Activated naive CD4-positive, alpha-beta T cell treated with anti-CD3 and anti-CD28 coated beads, Interleukin-2, amount 50 U/mL, for 24 hours (primary cell): Measurements from ENCODE around the gene HDAC4.

Source experiments
- H3K27ac Mint-ChIP-seq: one replicate; pipeline ENCODE4 v1.8.0; 2021; ENCODE audit warnings: mild to moderate bottlenecking, mixed read lengths
- H3K27me3 Mint-ChIP-seq: one replicate; pipeline ENCODE4 v1.8.0; 2021; ENCODE audit warnings: mixed read lengths
- H3K36me3 Mint-ChIP-seq: one replicate; pipeline ENCODE4 v1.8.0; 2021; ENCODE audit warnings: mixed read lengths
- H3K4me1 Mint-ChIP-seq: one replicate; pipeline ENCODE4 v1.8.0; 2021; ENCODE audit warnings: mixed read lengths
- H3K4me3 Mint-ChIP-seq: one replicate; pipeline ENCODE4 v1.8.0; 2021; ENCODE audit warnings: mild to moderate bottlenecking, mixed read lengths
- H3K9me3 Mint-ChIP-seq: one replicate; pipeline ENCODE4 v1.8.0; 2021; ENCODE audit warnings: mixed read lengths

Gene HDAC4

DNA sequence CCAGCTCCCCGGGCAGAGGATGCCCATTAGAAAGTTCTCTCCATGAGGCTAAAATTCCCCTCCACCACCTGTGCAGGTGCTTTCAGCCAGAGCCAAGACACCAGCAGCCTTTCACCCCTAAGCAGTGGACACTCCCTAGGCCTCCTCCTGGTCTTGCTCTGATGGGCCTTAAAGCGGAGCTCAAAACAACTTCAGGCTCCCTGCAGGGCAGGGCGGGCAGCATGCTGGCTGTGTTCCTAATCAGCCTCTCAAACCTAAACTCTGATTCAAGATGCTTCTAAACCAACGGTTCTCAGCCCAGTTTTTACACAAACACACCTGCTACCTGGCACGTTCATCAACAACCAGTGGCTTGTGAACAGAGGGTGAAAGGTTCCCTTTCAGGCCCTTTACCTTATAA, 298.6 kb downstream of the HDAC4 start:
- H3K9me3 Mint-ChIP-seq, result no peaks in the 10 kb centered on the region
- no peaks in the 10 kb centered on the region for H3K27me3 Mint-ChIP-seq
- H3K4me3 Mint-ChIP-seq, result no peak overlapping the region
- H3K36me3 Mint-ChIP-seq, result peaks cover 4% of the 10 kb centered on the region
- no peak overlapping the region for H3K27ac Mint-ChIP-seq
- H3K4me1 Mint-ChIP-seq, result no peaks in the 10 kb centered on the region

DNA sequence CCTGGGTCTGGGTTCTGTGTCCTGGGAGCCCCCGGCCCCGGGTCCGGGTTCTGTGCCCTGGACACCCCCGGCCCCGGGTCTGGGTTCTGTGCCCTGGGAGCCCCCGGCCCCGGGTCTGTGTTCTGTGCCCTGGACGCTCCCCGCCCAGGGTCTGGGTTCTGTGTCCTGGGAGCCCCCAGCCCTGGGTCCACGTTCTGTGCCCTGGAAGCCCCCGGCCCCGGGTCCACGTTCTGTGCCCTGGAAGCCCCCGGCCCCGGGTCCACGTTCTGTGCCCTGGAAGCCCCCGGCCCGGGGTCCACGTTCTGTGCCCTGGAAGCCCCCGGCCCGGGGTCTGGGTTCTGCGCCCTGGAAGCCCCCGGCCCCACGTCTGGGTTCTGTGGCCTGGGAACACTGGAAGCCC, 299.0 kb downstream of the HDAC4 start:
- Mint-ChIP-seq H3K4me3 (no peak overlapping the region), H3K36me3 (peaks cover 4% of the 10 kb centered on the region), H3K4me1 (no peaks in the 10 kb centered on the region)

DNA sequence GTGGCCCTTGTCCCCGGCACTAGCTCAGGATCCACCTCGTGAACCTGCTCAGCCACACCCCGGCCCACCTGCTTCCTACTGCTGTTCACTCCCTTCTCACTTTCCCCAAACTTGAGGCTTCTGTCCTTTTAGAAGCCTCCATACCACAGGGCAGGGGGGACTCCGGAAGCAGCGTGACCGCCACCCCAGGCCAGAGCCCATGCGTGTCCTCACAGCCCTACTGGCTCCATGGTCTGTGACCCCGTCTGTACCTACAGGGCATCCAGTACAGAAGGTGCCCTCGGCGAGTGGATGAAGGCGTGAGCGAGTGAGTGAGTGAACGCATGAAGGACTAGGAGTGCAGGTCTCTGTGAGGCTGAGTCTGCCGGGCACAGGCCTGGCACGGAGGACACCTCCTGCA, 299.7 kb downstream of the HDAC4 start:
- no peak overlapping the region for H3K27ac Mint-ChIP-seq
- H3K9me3 Mint-ChIP-seq, result no peaks in the 10 kb centered on the region
- peaks cover 4% of the 10 kb centered on the region for H3K36me3 Mint-ChIP-seq
- no peaks in the 10 kb centered on the region for H3K4me1 Mint-ChIP-seq
- no peak overlapping the region for H3K4me3 Mint-ChIP-seq
- H3K27me3 Mint-ChIP-seq, result no peaks in the 10 kb centered on the region

More for the DNA sequence above, 299.0 kb downstream of the HDAC4 start:
- H3K27ac Mint-ChIP-seq, result no peak overlapping the region
- no peaks in the 10 kb centered on the region for H3K9me3 Mint-ChIP-seq
- no peaks in the 10 kb centered on the region for H3K27me3 Mint-ChIP-seq

DNA sequence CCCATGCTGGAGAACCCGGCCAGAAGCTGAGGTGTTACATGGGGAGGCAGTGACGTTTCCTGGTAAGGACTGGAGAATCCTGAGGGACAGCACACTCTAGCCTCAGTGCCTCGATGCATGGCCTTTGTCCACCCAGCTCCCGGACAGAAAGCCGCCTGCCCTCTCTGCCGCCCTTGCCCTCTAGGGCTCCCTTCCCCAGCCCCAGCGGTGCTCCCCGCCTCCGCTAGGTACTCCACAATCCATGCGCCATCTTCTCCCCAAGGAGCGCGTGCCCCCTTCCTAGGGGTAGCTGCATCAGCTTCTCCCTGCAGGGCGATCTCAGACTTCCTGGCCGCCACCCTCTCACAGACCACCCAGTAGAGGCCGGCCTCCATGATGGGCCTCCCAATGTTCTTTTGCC, 301.3 kb downstream of the HDAC4 start:
- Mint-ChIP-seq H3K36me3 (peaks cover 2% of the 10 kb centered on the region), H3K27ac (no peak overlapping the region), H3K4me1 (no peaks in the 10 kb centered on the region), H3K4me3 (no peak overlapping the region), H3K27me3 (no peaks in the 10 kb centered on the region), H3K9me3 (no peaks in the 10 kb centered on the region)

DNA sequence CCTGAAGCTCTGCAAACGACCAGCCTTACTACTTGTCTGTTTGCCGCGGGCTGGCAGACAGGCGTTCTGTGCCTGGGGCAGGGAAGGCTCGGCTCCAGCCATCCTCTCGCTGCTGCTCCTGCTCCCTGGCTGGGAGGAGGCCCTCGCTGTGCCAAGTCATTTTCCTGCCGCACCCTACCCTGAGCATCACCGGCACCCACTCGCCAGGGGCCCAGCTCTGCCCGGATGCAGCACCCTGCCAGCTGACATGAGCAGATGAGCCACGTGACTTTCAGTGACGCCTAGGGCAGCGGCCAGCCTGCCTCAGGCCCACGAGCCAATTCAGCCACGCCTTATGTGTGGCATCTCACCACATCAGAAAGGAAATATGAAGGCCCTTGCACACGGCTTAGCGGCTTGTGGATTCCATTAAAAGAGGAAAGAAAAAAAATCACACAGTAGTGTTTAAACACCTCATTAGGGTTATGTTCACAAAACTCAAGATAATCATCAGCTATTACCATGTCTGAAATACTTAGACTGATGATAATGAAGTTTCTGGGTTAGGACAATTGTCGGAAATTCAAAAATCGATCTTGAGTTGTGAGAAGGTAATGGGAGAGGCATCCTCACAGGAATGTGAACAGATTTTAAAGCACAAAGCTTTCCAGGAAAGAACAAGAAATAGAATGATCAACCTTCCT, 302.4 kb downstream of the HDAC4 start:
- H3K27ac Mint-ChIP-seq, result no peak overlapping the region
- H3K4me3 Mint-ChIP-seq, result no peak overlapping the region
- H3K36me3 Mint-ChIP-seq, result no peaks in the 10 kb centered on the region
- no peaks in the 10 kb centered on the region for H3K4me1 Mint-ChIP-seq
- H3K9me3 Mint-ChIP-seq, result no peaks in the 10 kb centered on the region
- no peaks in the 10 kb centered on the region for H3K27me3 Mint-ChIP-seq

DNA sequence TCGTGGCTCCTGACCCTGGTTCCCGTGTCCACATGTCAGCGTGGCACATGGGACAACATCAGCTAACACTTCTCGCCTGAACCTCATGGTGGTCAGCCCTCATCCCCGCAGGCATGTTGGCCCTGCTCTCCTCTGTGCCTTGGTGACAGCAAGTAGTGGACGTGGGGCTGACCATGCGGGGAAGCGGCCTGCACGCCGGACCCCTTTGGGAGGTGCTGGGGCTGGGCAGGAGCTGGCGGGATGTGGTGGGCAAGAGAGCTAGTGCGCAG, 303.5 kb downstream of the HDAC4 start:
- Mint-ChIP-seq H3K27me3 (no peaks in the 10 kb centered on the region), H3K36me3 (no peaks in the 10 kb centered on the region), H3K9me3 (no peaks in the 10 kb centered on the region), H3K4me1 (no peaks in the 10 kb centered on the region), H3K4me3 (no peak overlapping the region), H3K27ac (no peak overlapping the region)

DNA sequence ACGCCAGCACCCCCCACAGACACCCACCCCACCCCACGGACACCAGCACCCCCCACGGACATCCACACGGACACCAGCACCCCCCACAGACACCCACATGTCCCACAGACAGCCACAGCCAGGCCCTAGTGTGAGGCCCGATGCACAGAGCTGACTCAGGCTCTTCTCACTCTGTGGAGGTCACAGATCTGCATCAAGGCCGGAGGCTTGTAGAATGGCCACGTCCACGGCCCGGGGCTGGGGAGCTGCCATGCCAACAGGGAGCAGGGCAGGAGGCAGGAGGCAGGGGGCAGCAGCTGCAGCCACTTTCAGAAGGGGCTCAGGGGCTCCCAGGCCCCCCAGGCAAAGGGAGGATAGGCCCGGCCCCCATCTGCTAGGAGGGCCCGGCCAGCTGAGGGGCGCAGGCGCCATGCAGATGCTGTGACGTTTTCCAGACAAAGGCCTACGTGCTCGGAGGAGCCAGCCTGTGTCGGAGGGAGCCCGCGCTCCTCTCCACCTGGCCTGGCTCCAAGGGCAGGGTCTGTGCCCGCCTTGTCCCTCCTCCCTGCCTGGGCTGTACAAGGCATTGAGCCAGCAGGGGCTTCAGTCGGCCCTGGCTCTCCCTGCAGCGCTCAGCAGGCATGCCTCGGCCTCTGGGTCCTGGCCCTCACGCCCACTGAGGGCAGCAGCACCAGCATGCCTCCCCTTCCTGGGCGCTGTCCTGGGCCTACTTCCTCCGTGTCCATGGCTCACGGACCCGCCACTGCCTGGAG, 304.0 kb downstream of the HDAC4 start:
- H3K4me3 Mint-ChIP-seq, result no peak overlapping the region
- no peak overlapping the region for H3K27ac Mint-ChIP-seq

DNA sequence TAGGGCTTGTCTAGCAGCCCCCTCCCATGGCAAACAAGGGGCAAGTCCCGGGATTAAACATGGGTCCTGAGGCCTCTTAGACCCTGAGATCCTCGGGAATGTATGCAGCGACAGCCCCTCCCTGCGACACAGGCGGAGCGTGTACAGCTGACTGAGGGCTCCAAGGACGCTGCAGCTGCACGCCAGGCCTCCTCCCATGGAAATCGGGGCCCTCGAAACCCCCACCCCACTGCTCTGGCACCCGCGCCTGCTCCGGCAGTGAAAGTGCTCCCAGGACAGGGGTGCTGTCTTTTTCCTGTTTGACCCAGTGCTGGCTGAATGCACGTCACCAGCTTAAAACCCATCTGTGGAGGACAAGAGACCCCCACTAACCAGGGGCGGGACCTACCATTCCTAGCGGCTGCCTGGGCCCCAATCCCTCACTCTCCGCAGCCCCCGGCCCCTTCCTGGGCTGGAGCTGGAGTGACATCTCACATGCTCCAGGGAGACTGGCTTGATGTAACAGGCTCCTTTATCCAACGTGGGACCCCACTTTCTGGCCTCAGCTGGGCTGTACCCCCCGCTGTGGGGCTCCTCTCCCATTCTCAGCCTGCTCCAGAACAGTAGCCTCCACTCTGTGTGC, 305.2 kb downstream of the HDAC4 start:
- Mint-ChIP-seq H3K27me3 (no peaks in the 10 kb centered on the region), H3K4me3 (no peak overlapping the region), H3K9me3 (no peaks in the 10 kb centered on the region), H3K27ac (no peak overlapping the region), H3K4me1 (no peaks in the 10 kb centered on the region), H3K36me3 (peaks cover 2% of the 10 kb centered on the region)

More for the DNA sequence above, 304.0 kb downstream of the HDAC4 start:
- Mint-ChIP-seq H3K27me3 (no peaks in the 10 kb centered on the region), H3K36me3 (no peaks in the 10 kb centered on the region), H3K4me1 (no peaks in the 10 kb centered on the region), H3K9me3 (no peaks in the 10 kb centered on the region)

DNA sequence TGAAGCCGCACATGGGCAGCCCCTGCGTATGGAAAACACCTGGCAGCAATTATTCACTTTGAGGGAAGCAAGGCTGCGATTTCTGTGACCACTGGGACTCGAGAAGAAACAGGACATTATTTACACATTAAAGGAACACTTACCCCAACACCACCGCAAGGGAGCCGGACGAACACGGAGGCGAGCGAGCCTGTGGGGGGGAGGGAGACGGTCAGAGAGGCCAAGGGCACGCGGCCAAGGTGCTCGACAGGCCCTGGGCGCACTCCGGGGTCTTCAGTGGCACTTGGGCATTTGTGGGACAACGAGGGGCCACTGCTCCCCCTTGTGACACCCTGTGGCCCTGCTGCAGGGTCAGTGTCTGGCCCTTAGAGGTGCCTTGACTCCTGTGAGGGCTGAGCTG, 306.0 kb downstream of the HDAC4 start:
- Mint-ChIP-seq H3K27ac (no peak overlapping the region), H3K4me1 (no peaks in the 10 kb centered on the region), H3K4me3 (no peak overlapping the region), H3K36me3 (peaks cover 2% of the 10 kb centered on the region), H3K27me3 (no peaks in the 10 kb centered on the region), H3K9me3 (no peaks in the 10 kb centered on the region)

DNA sequence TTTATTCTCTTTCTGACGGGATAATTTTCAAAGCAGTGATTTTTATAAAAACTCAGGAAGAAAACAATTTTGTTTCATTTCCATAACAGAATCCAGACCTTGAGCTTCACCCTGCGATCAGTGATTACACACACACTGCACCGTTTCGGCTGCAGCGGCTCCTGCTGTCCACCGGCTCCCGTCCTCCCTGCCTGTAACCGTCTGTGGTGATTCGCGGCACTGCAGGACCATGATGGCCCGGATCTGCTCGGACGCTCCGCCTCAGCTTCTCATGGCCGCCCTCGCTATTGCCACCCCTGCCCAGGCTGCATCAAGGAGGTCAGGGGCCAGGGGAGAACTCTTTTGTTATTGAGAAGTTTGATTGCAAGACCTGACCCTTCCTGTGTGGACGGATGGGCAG, 306.9 kb downstream of the HDAC4 start:
- no peak overlapping the region for H3K27ac Mint-ChIP-seq
- no peaks in the 10 kb centered on the region for H3K9me3 Mint-ChIP-seq
- no peak overlapping the region for H3K4me3 Mint-ChIP-seq
- no peaks in the 10 kb centered on the region for H3K4me1 Mint-ChIP-seq
- H3K36me3 Mint-ChIP-seq, result peaks cover 2% of the 10 kb centered on the region
- no peaks in the 10 kb centered on the region for H3K27me3 Mint-ChIP-seq

DNA sequence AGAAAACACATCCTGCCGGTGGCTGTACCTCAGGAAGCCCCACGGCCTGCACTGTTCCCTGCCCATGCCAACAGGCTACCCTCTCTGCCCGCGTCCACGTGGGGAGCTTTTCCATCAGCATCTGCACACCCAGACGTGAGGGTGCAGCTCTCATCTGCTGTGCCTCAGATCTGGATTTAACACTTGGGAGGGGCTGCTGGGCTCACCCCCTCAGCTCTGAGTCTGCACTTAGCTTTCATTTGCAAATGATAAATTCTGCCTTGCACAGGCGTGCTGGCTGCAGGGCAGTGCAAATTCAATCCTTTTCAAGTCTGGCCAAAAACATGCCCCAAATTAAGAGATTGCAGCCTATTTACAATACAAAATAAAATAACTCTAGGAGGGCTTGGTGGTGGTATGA, 307.3 kb downstream of the HDAC4 start:
- no peak overlapping the region for H3K4me3 Mint-ChIP-seq
- H3K4me1 Mint-ChIP-seq, result no peaks in the 10 kb centered on the region
- H3K9me3 Mint-ChIP-seq, result no peaks in the 10 kb centered on the region
- no peaks in the 10 kb centered on the region for H3K27me3 Mint-ChIP-seq
- H3K27ac Mint-ChIP-seq, result no peak overlapping the region
- peaks cover 2% of the 10 kb centered on the region for H3K36me3 Mint-ChIP-seq

DNA sequence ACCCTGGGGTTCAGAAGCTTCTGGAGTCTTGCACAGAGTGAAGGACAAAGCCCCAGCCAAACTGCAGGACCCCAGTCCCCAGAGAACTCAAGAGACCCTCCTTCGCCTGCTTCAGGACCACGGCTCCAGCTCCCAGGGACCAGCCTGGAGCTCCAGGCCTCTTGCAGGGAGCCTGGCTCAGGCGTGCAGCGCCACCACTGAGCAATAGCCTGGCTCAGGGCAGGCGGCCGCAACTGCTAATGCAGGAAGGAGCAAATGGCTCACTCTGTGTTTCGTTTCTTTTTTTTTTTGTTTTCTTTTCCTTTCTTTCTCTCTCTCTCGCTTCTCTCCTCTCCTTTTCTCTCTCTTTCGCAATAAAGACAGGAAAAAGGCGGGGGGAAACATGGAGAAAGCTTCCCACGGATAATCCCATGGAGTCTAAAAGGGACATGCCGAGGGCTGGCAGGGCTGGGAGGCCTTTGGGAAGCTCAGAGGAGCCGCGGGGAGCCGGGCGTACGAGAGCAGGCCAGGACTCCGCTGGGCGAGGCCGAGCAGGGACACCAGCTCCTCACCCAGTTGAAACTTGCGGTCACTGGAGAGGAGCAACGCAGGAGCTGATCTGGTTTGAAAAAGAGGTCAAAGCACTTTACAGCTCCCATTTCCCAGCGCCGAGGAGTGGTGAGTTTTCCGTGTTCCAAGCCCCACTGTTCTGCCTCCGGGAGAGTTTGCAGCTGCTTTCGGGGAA, 308.1 kb downstream of the HDAC4 start:
- H3K27me3 Mint-ChIP-seq, result no peaks in the 10 kb centered on the region
- no peaks in the 10 kb centered on the region for H3K4me1 Mint-ChIP-seq
- H3K36me3 Mint-ChIP-seq, result peaks cover 2% of the 10 kb centered on the region
- no peaks in the 10 kb centered on the region for H3K9me3 Mint-ChIP-seq
- no peak overlapping the region for H3K4me3 Mint-ChIP-seq
- no peak overlapping the region for H3K27ac Mint-ChIP-seq

DNA sequence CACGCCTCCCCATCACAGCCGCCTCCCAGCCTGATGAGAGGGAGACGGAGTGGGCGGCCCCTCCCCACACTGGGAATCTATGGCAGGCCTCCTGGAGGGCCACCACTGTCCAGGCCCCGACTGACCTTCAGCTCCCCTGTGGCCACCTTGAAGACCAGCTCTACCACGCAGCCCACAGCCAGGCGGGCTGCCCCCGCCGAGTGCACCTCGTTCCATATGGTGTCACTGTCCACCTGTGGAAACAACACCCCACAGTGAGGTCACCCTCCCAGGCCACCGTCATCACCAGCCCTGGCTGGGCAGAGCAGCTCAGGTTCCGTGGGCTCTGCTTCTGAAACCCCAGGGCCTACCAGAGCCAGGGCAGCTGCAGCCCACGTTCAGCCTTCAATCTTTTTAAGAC, 310.9 kb downstream of the HDAC4 start:
- H3K4me3 Mint-ChIP-seq, result no peak overlapping the region
- peaks cover 2% of the 10 kb centered on the region for H3K36me3 Mint-ChIP-seq
- no peaks in the 10 kb centered on the region for H3K9me3 Mint-ChIP-seq
- no peaks in the 10 kb centered on the region for H3K27me3 Mint-ChIP-seq
- no peak overlapping the region for H3K27ac Mint-ChIP-seq
- no peaks in the 10 kb centered on the region for H3K4me1 Mint-ChIP-seq

DNA sequence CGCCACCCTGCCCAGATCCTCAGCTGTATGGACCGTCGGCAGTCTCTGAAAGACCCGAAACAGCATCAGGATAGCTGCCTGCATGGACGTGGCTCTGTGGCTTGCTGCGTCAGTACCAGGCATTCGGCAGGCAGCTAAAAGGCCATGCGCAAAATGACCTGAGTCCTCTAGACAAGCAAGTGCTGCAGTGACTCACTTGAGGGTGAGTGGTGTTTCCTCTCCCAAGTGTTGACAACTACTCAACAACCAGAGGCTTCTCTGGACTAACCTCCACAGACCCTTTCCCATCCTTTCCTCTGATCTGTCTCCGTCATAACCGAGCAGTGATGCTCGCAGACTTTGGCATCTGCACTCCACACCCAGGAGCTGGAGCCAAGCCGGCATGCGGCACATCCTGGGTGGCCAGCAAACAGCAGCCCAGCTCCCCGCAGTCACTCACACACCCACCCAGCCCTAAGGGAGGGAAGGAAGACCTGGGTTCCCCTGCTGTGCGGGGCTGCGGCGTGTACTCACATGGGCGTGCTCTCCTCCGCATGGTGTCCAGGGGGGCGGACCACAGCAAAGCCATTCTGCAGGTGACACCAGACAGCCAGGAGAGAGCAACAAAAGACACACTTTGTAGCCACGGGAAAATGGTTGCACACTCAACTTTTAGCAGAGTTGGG, 313.6 kb downstream of the HDAC4 start:
- no peak overlapping the region for H3K4me3 Mint-ChIP-seq
- no peak overlapping the region for H3K27ac Mint-ChIP-seq
- no peaks in the 10 kb centered on the region for H3K9me3 Mint-ChIP-seq
- H3K36me3 Mint-ChIP-seq, result peaks cover 3% of the 10 kb centered on the region
- no peaks in the 10 kb centered on the region for H3K4me1 Mint-ChIP-seq
- H3K27me3 Mint-ChIP-seq, result no peaks in the 10 kb centered on the region

DNA sequence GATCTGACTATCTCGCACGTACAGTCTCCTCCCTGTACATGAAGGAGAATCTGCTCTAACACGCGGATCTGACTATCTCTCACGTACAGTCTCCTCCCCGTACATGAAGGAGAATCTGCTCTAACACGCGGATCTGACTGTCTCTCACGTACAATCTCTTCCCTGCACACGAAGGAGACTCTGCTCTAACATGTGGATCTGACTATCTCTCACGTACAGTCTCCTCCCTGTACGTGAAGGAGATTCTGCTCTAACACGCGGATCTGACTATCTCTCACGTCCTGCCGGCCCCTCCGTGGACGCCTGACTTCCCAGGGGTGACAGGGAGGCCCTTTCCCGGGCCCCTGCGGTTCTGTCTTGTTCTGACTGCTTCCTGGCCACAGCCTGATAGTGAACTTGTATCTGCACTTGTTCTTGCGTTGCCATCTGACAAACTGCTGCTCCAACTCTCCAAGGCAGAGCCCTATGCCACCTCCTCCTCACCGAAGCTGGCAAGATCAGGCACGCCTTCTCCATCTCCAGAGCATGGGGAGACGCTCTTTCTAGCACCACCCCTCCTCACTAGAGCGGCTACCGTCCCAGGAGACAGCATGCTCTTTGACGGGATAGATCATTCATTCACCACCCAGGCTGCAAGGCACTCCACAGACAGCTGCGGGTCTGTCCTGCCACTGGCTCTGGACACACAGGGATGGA, 314.3 kb downstream of the HDAC4 start:
- H3K36me3 Mint-ChIP-seq, result peaks cover 3% of the 10 kb centered on the region
- H3K4me3 Mint-ChIP-seq, result no peak overlapping the region
- H3K9me3 Mint-ChIP-seq, result no peaks in the 10 kb centered on the region
- H3K27ac Mint-ChIP-seq, result peak overlapping the region; percentile 80
- no peaks in the 10 kb centered on the region for H3K4me1 Mint-ChIP-seq
- H3K27me3 Mint-ChIP-seq, result no peaks in the 10 kb centered on the region
